Caco-2 (cell line): Measurements from ENCODE around the gene PRODH2. TPM values are rescaled to one million over a fixed set of nuclear protein-coding genes. Genes with fewer than 3 reads are reported as not detected.

Experiments used
- BruUV-seq: library from RNA; stranded (reverse); fragments of 400-500 nt; replicated peaks from 2 replicates; lab custom pipeline; 2021; lab: Mats Ljungman, UMichigan
- CTCF ChIA-PET: fragments of 300-600 bp; sonication (Branson Sonifier 250); formaldehyde crosslinking; loops from one replicate; lab custom pipeline; 2022; ENCODE audit warnings: antibody characterized with exemption; lab: Charles Lee
- POLR2A ChIA-PET: fragments of 300-600 bp; sonication (Branson Sonifier 250); formaldehyde crosslinking; loops from one replicate; lab custom pipeline; 2022; ENCODE audit warnings: antibody characterized with exemption; lab: Charles Lee
- DNase-seq, 2 experiments: peaks; one replicate each; pipeline versions ENCODE4 v3.0.0 to v3.0.0-alpha.2; 2020 to 2022
- H3K27me3 ChIP-seq: replicated peaks from 2 replicates; pipeline ENCODE4 v1.6.0; 2011; ENCODE audit warnings: low read length; ENCODE audit not compliant: control insufficient read depth, insufficient read depth
- H3K36me3 ChIP-seq: 2 replicates; pipeline ENCODE4 v1.5.1; 2011; ENCODE audit warnings: low read length; ENCODE audit not compliant: control insufficient read depth, insufficient read depth
- H3K4me1 ChIP-seq: fragments of 250-450 bp; sonication (Bioruptor Pico); 2 replicates; pipeline ENCODE4 v1.5.1; 2020; ENCODE audit warnings: mild to moderate bottlenecking
- H3K4me3 ChIP-seq: 2 replicates; pipeline ENCODE4 v1.5.1; 2011; ENCODE audit warnings: low read depth, mild to moderate bottlenecking, control low read depth, low read length
- H3K9me3 ChIP-seq: fragments of 250-450 bp; sonication (Bioruptor Pico); 2 replicates; pipeline ENCODE4 v1.5.1; 2020; ENCODE audit warnings: mild to moderate bottlenecking, moderate library complexity
- H3K27ac Mint-ChIP-seq: one replicate; pipeline ENCODE4 v1.8.0; 2022; ENCODE audit warnings: mixed read lengths; ENCODE audit not compliant: unreplicated experiment
- H3K27me3 Mint-ChIP-seq: one replicate; pipeline ENCODE4 v1.8.0; 2022; ENCODE audit warnings: mixed read lengths; ENCODE audit not compliant: insufficient read depth, unreplicated experiment
- H3K36me3 Mint-ChIP-seq: one replicate; pipeline ENCODE4 v1.8.0; 2022; ENCODE audit warnings: mild to moderate bottlenecking, mixed read lengths; ENCODE audit not compliant: insufficient read depth, unreplicated experiment
- H3K4me1 Mint-ChIP-seq: one replicate; pipeline ENCODE4 v1.8.0; 2022; ENCODE audit warnings: low read depth, mixed read lengths; ENCODE audit not compliant: unreplicated experiment
- H3K4me3 Mint-ChIP-seq: one replicate; pipeline ENCODE4 v1.8.0; 2022; ENCODE audit warnings: mild to moderate bottlenecking, moderate library complexity, mixed read lengths; ENCODE audit not compliant: unreplicated experiment
- H3K9me3 Mint-ChIP-seq: one replicate; pipeline ENCODE4 v1.8.0; 2022; ENCODE audit warnings: mixed read lengths; ENCODE audit not compliant: unreplicated experiment
- intact Hi-C: fragments of 100-400 bp; cut with micrococcal nuclease; formaldehyde crosslinking; loops from one replicate; pipeline ENCODE4 v1.10.0; 2022; ENCODE audit not compliant: unreplicated experiment
- total RNA-seq: library from RNA; stranded (reverse); gene quantifications from 2 replicates; pipeline ENCODE4 v1.2.3, GENCODE V29; 2022
- TF ChIP-seq, protein P1 (sequence below), 2 experiments: fragments of 200-600 bp in 1 of 2; IDR thresholded peaks; 1 replicate in 1 of 2; 2 replicates in 1 of 2; pipeline versions ENCODE4 v1.5.1 to v1.8.0; 2011 to 2022; ENCODE audit warnings: antibody characterized with exemption in 1 of 2, control low read depth in 1 of 2, inconsistent platforms in 1 of 2, low read depth in 1 of 2, low read length in 1 of 2, mild to moderate bottlenecking in 1 of 2, moderate library complexity in 1 of 2; ENCODE audit not compliant: insufficient read depth in 1 of 2, severe bottlenecking in 1 of 2, unreplicated experiment in 1 of 2

Gene PRODH2
- total RNA-seq, 1 experiment from 2014 or later, result not detected

DNA sequence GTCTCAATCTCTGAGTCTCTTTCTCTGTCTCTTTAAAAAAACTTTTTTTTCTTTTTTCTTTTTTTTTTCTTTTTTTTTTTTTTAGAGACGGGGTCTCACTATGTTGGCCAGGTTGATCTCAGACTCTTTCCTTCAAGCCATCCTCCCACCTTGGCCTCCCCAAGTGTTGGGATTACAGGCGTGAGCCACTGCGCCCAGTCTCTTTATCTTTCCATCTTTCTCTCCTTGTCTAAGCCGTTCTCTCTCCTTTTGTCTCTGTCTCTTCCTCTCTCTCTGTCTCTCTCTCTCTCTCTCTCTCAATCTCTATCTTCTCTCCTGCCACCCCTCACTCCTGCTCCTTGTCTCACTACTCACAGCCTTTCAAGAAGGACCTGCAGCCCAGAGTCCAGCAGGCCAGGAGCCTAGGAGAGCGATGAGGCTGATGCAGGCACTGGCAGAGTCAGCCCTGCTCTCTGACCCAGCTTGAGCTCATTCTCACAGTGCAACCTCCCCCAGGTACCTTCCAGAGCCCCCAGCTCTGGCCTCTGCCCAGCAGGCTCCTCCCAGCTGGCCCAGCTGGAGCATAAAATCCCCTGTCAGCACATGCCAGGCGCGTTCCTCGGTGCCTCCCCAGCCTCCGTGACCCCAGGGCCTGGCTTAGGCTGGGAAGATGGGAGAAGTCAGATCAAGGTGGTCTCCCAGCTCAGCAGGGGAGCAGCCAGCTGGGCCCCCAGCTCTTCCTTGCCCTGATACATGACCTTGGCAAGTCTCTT lies 39.6 kb upstream of the PRODH2 start, which contains the start of gene NPHS1:
TSS of gene NPHS1 (minus strand) at position 476 of the 752 bp plus-strand sequence. CDS start 667 bp downstream, outside the sequence.
- Histone ChIP-seq H3K4me1 (0 out of 2 replicates have a peak, but pooled peaks cover 7% of the 10 kb centered on the region), H3K9me3 (no peaks in the 10 kb centered on the region), H3K27me3 (no peaks in the 10 kb centered on the region; the same call in 1 of the 2 replicates), H3K4me3 (no peak within 1 kb of the TSS), H3K36me3 (no peaks in the 10 kb centered on the region)
- Mint-ChIP-seq H3K36me3 (peaks cover 4% of the 10 kb centered on the region), H3K4me3 (no peak within 1 kb of the TSS), H3K9me3 (no peaks in the 10 kb centered on the region), H3K4me1 (peaks cover 7% of the 10 kb centered on the region), H3K27ac (no peak within 1 kb of the TSS), H3K27me3 (peaks cover 24% of the 10 kb centered on the region)
- intact Hi-C loops, result no loop called here
- no peak for DNase-seq
- ChIA-PET POLR2A (no interaction called here), CTCF (interaction anchor here (1.1 kb wide), 1 partner anchor 9 kb away, joined by 3 read pairs; no protein-coding TSS in a partner anchor)
- TF ChIP-seq, protein P1, sequence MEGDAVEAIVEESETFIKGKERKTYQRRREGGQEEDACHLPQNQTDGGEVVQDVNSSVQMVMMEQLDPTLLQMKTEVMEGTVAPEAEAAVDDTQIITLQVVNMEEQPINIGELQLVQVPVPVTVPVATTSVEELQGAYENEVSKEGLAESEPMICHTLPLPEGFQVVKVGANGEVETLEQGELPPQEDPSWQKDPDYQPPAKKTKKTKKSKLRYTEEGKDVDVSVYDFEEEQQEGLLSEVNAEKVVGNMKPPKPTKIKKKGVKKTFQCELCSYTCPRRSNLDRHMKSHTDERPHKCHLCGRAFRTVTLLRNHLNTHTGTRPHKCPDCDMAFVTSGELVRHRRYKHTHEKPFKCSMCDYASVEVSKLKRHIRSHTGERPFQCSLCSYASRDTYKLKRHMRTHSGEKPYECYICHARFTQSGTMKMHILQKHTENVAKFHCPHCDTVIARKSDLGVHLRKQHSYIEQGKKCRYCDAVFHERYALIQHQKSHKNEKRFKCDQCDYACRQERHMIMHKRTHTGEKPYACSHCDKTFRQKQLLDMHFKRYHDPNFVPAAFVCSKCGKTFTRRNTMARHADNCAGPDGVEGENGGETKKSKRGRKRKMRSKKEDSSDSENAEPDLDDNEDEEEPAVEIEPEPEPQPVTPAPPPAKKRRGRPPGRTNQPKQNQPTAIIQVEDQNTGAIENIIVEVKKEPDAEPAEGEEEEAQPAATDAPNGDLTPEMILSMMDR (IDR thresholded peaks at IDR 0.05; ENCODE audit: insufficient read depth in 1 of 2, low read depth in 1 of 2, low read length in 1 of 2, severe bottlenecking in 1 of 2, unreplicated experiment in 1 of 2), result no peak
- no TSS peak for BruUV-seq

DNA sequence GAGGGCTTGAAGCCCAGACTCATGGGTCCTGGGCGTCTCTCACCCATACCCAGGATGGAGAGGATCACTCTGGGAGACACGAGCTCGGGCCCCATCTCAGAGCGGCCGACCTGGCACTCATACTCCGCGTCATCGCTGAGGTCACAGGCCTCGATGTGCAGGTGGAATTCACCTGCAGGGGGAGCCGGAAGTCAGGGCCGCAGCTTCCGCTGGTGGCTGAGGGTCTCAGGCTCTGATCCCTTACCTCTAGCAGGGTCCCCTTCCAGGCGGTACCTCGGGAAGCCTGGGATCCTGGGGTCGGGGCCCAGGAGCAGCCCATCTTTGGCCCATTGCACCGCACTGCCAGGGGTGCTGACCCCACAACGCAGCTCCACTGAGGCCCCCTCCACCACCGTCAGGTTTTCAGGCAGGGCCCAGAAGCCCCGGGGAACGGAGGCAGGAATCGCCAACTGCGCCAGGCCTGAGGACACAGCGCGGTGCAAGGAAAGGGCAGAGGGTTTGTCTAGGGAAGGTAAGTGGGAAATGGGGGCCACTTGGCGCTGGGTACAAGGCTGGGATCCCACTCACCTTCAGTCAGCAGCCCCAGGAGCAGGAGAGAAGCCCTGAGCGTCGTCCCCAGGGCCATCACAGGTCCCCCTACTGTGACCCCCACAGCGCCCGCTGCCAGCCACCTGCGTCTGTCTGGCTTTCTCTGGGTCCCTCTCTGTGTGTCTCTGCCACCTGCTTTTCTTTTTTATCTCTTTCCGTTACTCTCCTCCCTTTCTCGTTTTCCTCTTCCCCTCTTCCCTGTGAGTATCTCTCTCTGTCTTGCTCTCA lies 38.8 kb upstream of the PRODH2 start:
- no peaks in the 10 kb centered on the region for H3K36me3 ChIP-seq
- no peak overlapping the region for H3K4me3 ChIP-seq
- no peak overlapping the region for H3K4me3 Mint-ChIP-seq
- ChIA-PET POLR2A (no interaction called here), CTCF (interaction anchor here (0.7 to 1.2 kb wide), 4 partner anchors 9 to 80 kb away, joined by 3 to 5 read pairs (median 3); no protein-coding TSS in a partner anchor)
- H3K27ac Mint-ChIP-seq, result no peak overlapping the region
- peaks cover 11% of the 10 kb centered on the region for H3K4me1 Mint-ChIP-seq
- TF ChIP-seq, protein P1 (IDR thresholded peaks at IDR 0.05; ENCODE audit: insufficient read depth in 1 of 2, low read depth in 1 of 2, low read length in 1 of 2, severe bottlenecking in 1 of 2, unreplicated experiment in 1 of 2), result peak; percentile 53 to 67
- H3K27me3 ChIP-seq, result no peaks in the 10 kb centered on the region
- intact Hi-C loops, result no loop called here
- peak in 1 of 2 experiments; percentile 63 for DNase-seq
- peaks cover 4% of the 10 kb centered on the region for H3K36me3 Mint-ChIP-seq
- H3K27me3 Mint-ChIP-seq, result peaks cover 23% of the 10 kb centered on the region
- peaks cover 10% of the 10 kb centered on the region for H3K4me1 ChIP-seq
- no TSS peak for BruUV-seq
- no peaks in the 10 kb centered on the region for H3K9me3 ChIP-seq
- H3K9me3 Mint-ChIP-seq, result no peaks in the 10 kb centered on the region

DNA sequence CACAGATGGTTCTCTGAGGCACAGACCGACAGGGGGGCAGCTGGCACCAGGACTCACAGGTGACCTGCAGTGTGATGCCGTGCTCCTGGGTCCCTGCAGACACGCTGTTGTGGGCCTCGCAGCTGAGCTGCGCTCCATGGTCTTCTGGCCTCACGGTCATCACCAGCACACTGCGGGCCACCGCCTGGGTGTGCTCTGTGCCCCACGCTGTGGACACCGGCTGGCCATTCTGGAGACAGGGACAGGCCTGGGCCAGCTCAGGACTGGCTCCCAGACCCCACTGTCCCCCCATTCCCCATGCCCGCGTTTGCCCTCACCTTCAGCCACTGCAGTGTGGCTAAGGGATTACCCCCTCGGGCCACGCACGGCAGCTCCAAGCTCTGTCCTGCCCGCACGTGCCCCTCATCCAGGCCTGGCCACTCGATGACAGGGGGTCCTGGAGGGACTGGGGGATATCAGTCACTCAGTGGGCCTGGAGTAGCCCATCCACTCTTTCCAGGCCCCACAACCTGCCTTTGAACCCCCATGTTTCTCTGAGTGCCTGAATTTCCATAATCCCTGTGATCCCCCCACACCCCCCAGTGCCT lies 36.4 kb upstream of the PRODH2 start:
- no TSS peak for BruUV-seq
- Histone ChIP-seq H3K27me3 (no peaks in the 10 kb centered on the region), H3K9me3 (no peaks in the 10 kb centered on the region), H3K4me1 (peaks cover 11% of the 10 kb centered on the region), H3K4me3 (no peak overlapping the region), H3K36me3 (no peaks in the 10 kb centered on the region)
- Mint-ChIP-seq H3K27me3 (peaks cover 27% of the 10 kb centered on the region), H3K36me3 (peaks cover 4% of the 10 kb centered on the region), H3K4me3 (no peak overlapping the region), H3K27ac (no peak overlapping the region), H3K4me1 (peaks cover 22% of the 10 kb centered on the region), H3K9me3 (no peaks in the 10 kb centered on the region)
- no peak for DNase-seq
- intact Hi-C loops, result no loop called here
- POLR2A ChIA-PET, result no interaction called here
- CTCF ChIA-PET, result no interaction called here
- TF ChIP-seq, protein P1 (IDR thresholded peaks at IDR 0.05; ENCODE audit: insufficient read depth in 1 of 2, low read depth in 1 of 2, low read length in 1 of 2, severe bottlenecking in 1 of 2, unreplicated experiment in 1 of 2), result no peak
